ENCODE results near the gene RTP4. TPM values are rescaled to one million over a fixed set of nuclear protein-coding genes. Genes with fewer than 3 reads are reported as not detected.
A peak's percentile ranks its signal among the peaks of the same experiment; 100 is the strongest.

The RTP4 gene
- total and polyA plus RNA-seq, 5 donors from 2014 or later, result 4.6 to 27.7 (median 17.8) TPM

DNA sequence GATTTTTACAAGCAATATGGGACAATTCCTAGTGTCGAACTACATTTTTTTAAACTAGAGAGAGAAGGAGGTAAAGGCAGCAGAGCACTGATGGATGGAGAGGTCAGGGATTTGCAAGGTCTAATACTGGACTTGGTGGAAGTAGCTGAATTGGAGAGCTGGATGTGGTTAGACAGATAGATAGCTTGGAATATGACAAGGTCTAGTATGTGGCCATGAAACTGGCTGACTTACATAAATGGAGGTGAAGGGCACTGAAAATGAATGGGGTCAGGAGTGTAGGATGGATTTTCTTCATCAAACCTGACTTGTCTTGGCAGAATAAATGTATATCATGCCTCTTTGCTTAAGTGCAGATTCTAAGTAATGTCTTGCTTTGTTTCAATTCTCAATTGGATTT, 10.1 kb upstream of the RTP4 start:
- peaks cover 0 to 2% (median 0%) of the 10 kb centered on the region in 4 donors for H3K4me1 Mint-ChIP-seq
- no peak overlapping the region for H3K27ac Mint-ChIP-seq
- H3K4me3 Mint-ChIP-seq, result no peak overlapping the region
- H3K27ac ChIP-seq (ENCODE audit: insufficient read depth, low read length, poor library complexity, severe bottlenecking), result no peak overlapping the region
- DNase-seq, result no peak
- peaks cover 4% of the 10 kb centered on the region for H3K27me3 Mint-ChIP-seq
- no peaks in the 10 kb centered on the region for H3K9me3 Mint-ChIP-seq
- no peaks in the 10 kb centered on the region for H3K36me3 ChIP-seq (ENCODE audit: control insufficient read depth, insufficient read depth, low read length)
- no peaks in the 10 kb centered on the region for H3K4me1 ChIP-seq (ENCODE audit: control insufficient read depth, insufficient read depth, low read length, poor library complexity, severe bottlenecking)
- H3K27me3 ChIP-seq (ENCODE audit: control insufficient read depth, insufficient read depth, low read length), result peaks cover 6% of the 10 kb centered on the region
- no peaks in the 10 kb centered on the region for H3K36me3 Mint-ChIP-seq
- H3K9me3 ChIP-seq (ENCODE audit: control insufficient read depth in 2 of 2, low read length in 2 of 2), result no peaks in the 10 kb centered on the region
- no peak for ATAC-seq (ENCODE audit: low read depth in 2 of 2)
- no peak overlapping the region for H3K4me3 ChIP-seq (ENCODE audit: low read depth, low read length)

DNA sequence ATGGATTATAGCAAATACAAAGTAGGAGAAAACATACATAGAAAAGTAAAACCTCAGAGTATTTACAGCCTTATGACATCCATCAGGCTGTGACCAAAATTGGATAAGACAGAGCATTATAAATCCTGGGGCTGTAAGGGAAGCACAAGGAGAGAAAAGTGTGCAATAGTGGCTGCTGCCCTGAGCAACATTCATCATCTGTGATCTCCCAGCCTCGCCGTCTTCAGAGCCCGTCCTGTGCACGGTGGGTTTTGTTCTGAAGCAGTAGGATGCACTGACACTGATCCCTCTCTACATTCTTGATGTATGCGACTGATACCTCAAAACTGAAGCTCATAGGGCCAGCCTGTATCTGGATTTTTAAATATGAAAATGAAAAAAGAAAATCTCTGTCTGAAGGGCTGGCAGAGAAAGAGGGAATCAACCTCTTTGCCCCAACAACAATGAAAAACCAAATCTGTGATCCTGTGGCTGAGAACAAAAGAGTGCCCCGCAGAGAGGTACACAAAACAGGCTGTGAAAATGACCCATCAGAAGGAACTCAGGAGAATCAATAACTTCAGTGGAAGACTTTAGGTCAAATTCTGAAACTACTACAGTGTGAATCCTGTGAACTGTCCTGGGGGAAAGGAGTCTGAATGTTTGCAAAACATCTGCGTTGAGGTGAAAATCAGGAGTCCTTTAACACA, 8.2 kb upstream of the RTP4 start:
- Mint-ChIP-seq H3K4me1 (peaks cover 0 to 2% (median 0%) of the 10 kb centered on the region in 4 donors), H3K4me3 (no peak overlapping the region), H3K27me3 (no peaks in the 10 kb centered on the region), H3K27ac (no peak overlapping the region), H3K9me3 (no peaks in the 10 kb centered on the region), H3K36me3 (no peaks in the 10 kb centered on the region)
- no peak for DNase-seq
- Histone ChIP-seq H3K27ac (ENCODE audit: insufficient read depth, low read length, poor library complexity, severe bottlenecking) (no peak overlapping the region), H3K4me1 (ENCODE audit: control insufficient read depth, insufficient read depth, low read length, poor library complexity, severe bottlenecking) (no peaks in the 10 kb centered on the region), H3K27me3 (ENCODE audit: control insufficient read depth, insufficient read depth, low read length) (peaks cover 6% of the 10 kb centered on the region), H3K36me3 (ENCODE audit: control insufficient read depth, insufficient read depth, low read length) (no peaks in the 10 kb centered on the region), H3K4me3 (ENCODE audit: low read depth, low read length) (no peak overlapping the region), H3K9me3 (ENCODE audit: control insufficient read depth in 2 of 2, low read length in 2 of 2) (no peaks in the 10 kb centered on the region)
- ATAC-seq (ENCODE audit: low read depth in 2 of 2), result no peak

DNA sequence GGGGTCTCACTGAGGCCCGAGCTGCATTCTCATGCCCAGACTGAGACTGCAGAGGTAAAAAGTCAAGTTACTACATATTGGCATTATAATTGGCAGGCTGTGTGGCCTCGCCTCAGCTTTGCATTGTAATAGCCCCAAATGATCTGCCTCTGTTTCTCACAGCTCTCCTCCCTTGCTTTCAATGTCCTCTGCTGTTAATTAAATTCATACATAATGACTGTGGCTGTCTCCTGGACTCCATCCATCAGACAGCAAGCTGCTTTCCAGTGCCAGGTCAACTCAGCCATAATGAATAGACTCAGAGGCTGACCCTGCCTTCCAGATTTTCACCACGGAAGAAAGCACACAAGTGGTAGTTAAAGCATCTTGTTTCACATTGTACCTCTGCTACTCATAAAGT, 7.6 kb upstream of the RTP4 start:
- H3K9me3 Mint-ChIP-seq, result no peaks in the 10 kb centered on the region
- no peaks in the 10 kb centered on the region for H3K36me3 ChIP-seq (ENCODE audit: control insufficient read depth, insufficient read depth, low read length)
- H3K4me3 ChIP-seq (ENCODE audit: low read depth, low read length), result no peak overlapping the region
- no peak for DNase-seq
- H3K27me3 ChIP-seq (ENCODE audit: control insufficient read depth, insufficient read depth, low read length), result peaks cover 6% of the 10 kb centered on the region
- H3K4me1 ChIP-seq (ENCODE audit: control insufficient read depth, insufficient read depth, low read length, poor library complexity, severe bottlenecking), result no peaks in the 10 kb centered on the region
- H3K9me3 ChIP-seq (ENCODE audit: control insufficient read depth in 2 of 2, low read length in 2 of 2), result no peaks in the 10 kb centered on the region
- no peak for ATAC-seq (ENCODE audit: low read depth in 2 of 2)
- H3K27me3 Mint-ChIP-seq, result no peaks in the 10 kb centered on the region
- no peak overlapping the region for H3K27ac ChIP-seq (ENCODE audit: insufficient read depth, low read length, poor library complexity, severe bottlenecking)
- peaks cover 0 to 2% (median 0%) of the 10 kb centered on the region in 4 donors for H3K4me1 Mint-ChIP-seq
- no peaks in the 10 kb centered on the region for H3K36me3 Mint-ChIP-seq
- no peak overlapping the region for H3K4me3 Mint-ChIP-seq
- no peak overlapping the region for H3K27ac Mint-ChIP-seq

DNA sequence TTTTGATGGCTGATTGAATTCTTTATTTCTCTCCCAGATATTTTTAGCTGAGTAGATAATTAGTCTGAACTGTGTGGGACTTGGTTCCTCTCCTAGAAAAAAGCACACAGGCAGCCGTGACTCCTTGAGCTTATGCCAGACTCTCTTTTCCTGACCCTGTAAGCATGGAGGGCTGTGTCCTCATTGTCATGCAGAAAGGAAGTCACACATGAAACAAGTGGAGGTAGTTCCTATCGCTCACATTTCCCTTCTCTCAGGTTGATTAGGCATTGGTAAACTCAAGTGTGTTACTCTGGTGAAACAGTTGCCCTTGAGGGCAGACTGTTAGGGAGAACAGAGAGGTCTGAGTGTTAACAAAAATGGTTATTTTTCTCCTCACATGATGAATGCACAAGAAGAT, 6.3 kb upstream of the RTP4 start:
- no peak overlapping the region for H3K4me3 ChIP-seq (ENCODE audit: low read depth, low read length)
- H3K9me3 ChIP-seq (ENCODE audit: control insufficient read depth in 2 of 2, low read length in 2 of 2), result no peaks in the 10 kb centered on the region
- Mint-ChIP-seq H3K36me3 (no peaks in the 10 kb centered on the region), H3K9me3 (no peaks in the 10 kb centered on the region), H3K27me3 (no peaks in the 10 kb centered on the region), H3K4me1 (peaks cover 0 to 2% (median 0%) of the 10 kb centered on the region in 4 donors), H3K27ac (no peak overlapping the region), H3K4me3 (no peak overlapping the region)
- H3K4me1 ChIP-seq (ENCODE audit: control insufficient read depth, insufficient read depth, low read length, poor library complexity, severe bottlenecking), result no peaks in the 10 kb centered on the region
- no peaks in the 10 kb centered on the region for H3K36me3 ChIP-seq (ENCODE audit: control insufficient read depth, insufficient read depth, low read length)
- ATAC-seq (ENCODE audit: low read depth in 2 of 2) (no peak), DNase-seq (peak in 1 of 3 donors; percentile 19)
- no peak overlapping the region for H3K27ac ChIP-seq (ENCODE audit: insufficient read depth, low read length, poor library complexity, severe bottlenecking)
- peaks cover 4% of the 10 kb centered on the region for H3K27me3 ChIP-seq (ENCODE audit: control insufficient read depth, insufficient read depth, low read length)

DNA sequence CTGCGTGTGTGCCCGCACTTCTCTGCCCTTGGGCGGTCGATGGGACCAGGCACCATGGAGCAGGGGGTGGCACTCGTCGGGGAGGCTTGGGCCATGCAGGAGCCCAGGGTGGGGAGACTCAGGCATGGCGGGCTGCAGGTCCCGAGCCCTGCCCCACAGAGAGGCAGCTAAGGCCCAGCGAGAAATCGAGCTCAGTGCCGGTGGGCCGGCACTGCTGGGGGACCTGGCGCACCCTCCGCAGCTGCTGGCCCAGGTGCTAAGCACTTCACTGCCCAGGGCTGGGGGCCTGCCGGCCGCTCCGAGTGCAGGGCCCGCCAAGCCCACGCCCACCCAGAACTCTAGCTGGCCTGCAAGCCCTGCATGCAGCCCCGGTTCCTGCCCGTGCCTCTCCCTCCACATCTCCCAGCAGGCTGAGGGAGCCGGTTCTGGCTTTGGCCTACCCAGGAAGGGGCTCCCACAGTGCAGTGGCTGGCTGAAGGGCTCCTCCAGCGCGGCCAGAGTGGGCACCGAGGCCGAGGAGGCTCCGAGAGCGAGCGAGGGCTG, 553 bp upstream of the RTP4 start:
- no peaks in the 10 kb centered on the region for H3K27me3 Mint-ChIP-seq
- peak overlapping the region; percentile 87 for H3K27ac ChIP-seq (ENCODE audit: insufficient read depth, low read length, poor library complexity, severe bottlenecking)
- H3K9me3 ChIP-seq (ENCODE audit: control insufficient read depth in 2 of 2, low read length in 2 of 2), result no peaks in the 10 kb centered on the region
- H3K4me3 ChIP-seq (ENCODE audit: low read depth, low read length), result peak overlapping the region; percentile 88
- ATAC-seq (ENCODE audit: low read depth in 2 of 2) (no peak), DNase-seq (peak in 1 of 3 donors; percentile 6)
- peak overlapping the region; percentile 88 to 100 (median 99) for H3K27ac Mint-ChIP-seq
- peaks cover 29% of the 10 kb centered on the region for H3K36me3 Mint-ChIP-seq
- H3K27me3 ChIP-seq (ENCODE audit: control insufficient read depth, insufficient read depth, low read length), result no peaks in the 10 kb centered on the region
- H3K4me3 Mint-ChIP-seq, result peak overlapping the region; percentile 92 to 100 (median 96)
- peaks cover 21% of the 10 kb centered on the region for H3K36me3 ChIP-seq (ENCODE audit: control insufficient read depth, insufficient read depth, low read length)
- peaks cover 0 to 6% (median 0%) of the 10 kb centered on the region in 7 donors for H3K9me3 Mint-ChIP-seq
- H3K4me1 ChIP-seq (ENCODE audit: control insufficient read depth, insufficient read depth, low read length, poor library complexity, severe bottlenecking), result peaks cover 29% of the 10 kb centered on the region
- H3K4me1 Mint-ChIP-seq, result peaks cover 18 to 44% (median 30%) of the 10 kb centered on the region in 4 donors

DNA sequence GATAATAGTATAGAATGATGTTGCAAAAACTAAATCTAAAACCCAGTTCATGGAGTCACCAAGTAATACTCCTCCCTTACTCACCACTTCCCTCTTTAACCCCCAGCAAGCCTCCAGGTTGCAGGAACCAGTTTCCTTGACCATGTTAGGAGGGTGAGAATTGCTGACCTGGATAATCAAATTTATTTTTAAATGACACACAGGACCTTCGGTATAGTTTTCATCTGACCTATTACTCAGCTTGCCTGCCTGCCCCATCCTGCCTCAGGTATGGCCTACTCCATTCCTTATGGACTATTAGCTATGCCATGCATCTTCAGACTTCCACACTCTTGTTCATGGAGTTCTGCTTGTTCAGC, 883 bp downstream of the RTP4 start:
- no peak for ATAC-seq (ENCODE audit: low read depth in 2 of 2)
- peaks cover 18 to 49% (median 33%) of the 10 kb centered on the region in 4 donors for H3K4me1 Mint-ChIP-seq
- Histone ChIP-seq H3K9me3 (ENCODE audit: control insufficient read depth in 2 of 2, low read length in 2 of 2) (no peaks in the 10 kb centered on the region), H3K4me1 (ENCODE audit: control insufficient read depth, insufficient read depth, low read length, poor library complexity, severe bottlenecking) (peaks cover 29% of the 10 kb centered on the region), H3K27me3 (ENCODE audit: control insufficient read depth, insufficient read depth, low read length) (no peaks in the 10 kb centered on the region), H3K27ac (ENCODE audit: insufficient read depth, low read length, poor library complexity, severe bottlenecking) (peak overlapping the region; percentile 87), H3K36me3 (ENCODE audit: control insufficient read depth, insufficient read depth, low read length) (peaks cover 31% of the 10 kb centered on the region), H3K4me3 (ENCODE audit: low read depth, low read length) (peak overlapping the region; percentile 88)
- no peaks in the 10 kb centered on the region for H3K27me3 Mint-ChIP-seq
- peak overlapping the region; percentile 88 to 100 (median 99) for H3K27ac Mint-ChIP-seq
- H3K36me3 Mint-ChIP-seq, result peaks cover 36% of the 10 kb centered on the region
- peak overlapping the region; percentile 92 to 100 (median 96) for H3K4me3 Mint-ChIP-seq
- peak in 1 of 3 donors; percentile 25 for DNase-seq
- H3K9me3 Mint-ChIP-seq, result peaks cover 0 to 6% (median 2%) of the 10 kb centered on the region in 7 donors

DNA sequence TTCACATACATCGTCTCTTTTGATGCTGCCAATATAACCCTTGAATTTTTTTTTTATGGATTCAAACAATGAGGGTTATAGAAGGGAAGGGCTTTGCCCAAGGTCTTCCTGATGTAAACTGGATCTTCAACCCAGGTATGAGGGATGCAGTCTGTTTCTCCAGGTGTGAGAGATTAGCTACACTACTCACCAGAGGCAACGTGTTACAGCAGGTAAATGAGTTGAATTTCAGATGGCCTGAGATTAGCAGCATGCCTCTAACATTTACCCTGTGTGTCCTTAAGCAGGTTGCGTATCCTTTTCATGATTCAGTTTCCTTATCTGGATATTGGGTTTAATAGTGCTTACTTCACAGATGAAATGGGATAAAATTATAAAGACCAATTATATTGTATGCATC, 1.9 kb downstream of the RTP4 start:
- H3K4me3 Mint-ChIP-seq, result peak overlapping the region; percentile 75 to 92 (median 86)
- Histone ChIP-seq H3K4me3 (ENCODE audit: low read depth, low read length) (peak overlapping the region; percentile 88), H3K36me3 (ENCODE audit: control insufficient read depth, insufficient read depth, low read length) (peaks cover 38% of the 10 kb centered on the region), H3K4me1 (ENCODE audit: control insufficient read depth, insufficient read depth, low read length, poor library complexity, severe bottlenecking) (peaks cover 29% of the 10 kb centered on the region), H3K27me3 (ENCODE audit: control insufficient read depth, insufficient read depth, low read length) (no peaks in the 10 kb centered on the region), H3K9me3 (ENCODE audit: control insufficient read depth in 2 of 2, low read length in 2 of 2) (no peaks in the 10 kb centered on the region), H3K27ac (ENCODE audit: insufficient read depth, low read length, poor library complexity, severe bottlenecking) (no peak overlapping the region)
- H3K27ac Mint-ChIP-seq, result peak overlapping the region in 2 of 3 donors; percentile 69 to 99
- no peaks in the 10 kb centered on the region for H3K27me3 Mint-ChIP-seq
- H3K36me3 Mint-ChIP-seq, result peaks cover 45% of the 10 kb centered on the region
- peaks cover 0 to 10% (median 5%) of the 10 kb centered on the region in 7 donors for H3K9me3 Mint-ChIP-seq
- peaks cover 18 to 54% (median 37%) of the 10 kb centered on the region in 4 donors for H3K4me1 Mint-ChIP-seq
- DNase-seq, result no peak
- no peak for ATAC-seq (ENCODE audit: low read depth in 2 of 2)

DNA sequence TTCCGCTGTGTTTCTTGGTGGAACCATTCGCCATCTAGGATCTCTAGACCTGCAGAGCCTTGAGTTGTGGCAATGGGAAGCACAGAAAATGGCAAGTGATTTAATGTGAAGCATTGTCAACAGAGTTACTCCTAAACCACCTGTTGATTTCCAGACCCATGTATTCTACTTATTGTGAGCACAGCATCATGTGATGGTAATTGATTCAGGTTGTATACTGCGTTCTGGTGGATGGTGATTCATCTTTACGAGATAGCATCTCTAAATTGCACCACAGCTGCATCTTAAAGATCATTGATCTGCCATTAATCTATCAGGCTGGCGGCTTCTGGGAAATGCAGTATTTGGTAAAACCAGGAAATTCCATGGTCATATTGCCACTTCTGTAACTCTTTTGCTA, 7.4 kb downstream of the RTP4 start:
- Histone ChIP-seq H3K4me1 (ENCODE audit: control insufficient read depth, insufficient read depth, low read length, poor library complexity, severe bottlenecking) (peaks cover 8% of the 10 kb centered on the region), H3K4me3 (ENCODE audit: low read depth, low read length) (no peak overlapping the region), H3K36me3 (ENCODE audit: control insufficient read depth, insufficient read depth, low read length) (peaks cover 45% of the 10 kb centered on the region), H3K9me3 (ENCODE audit: control insufficient read depth in 2 of 2, low read length in 2 of 2) (no peaks in the 10 kb centered on the region), H3K27ac (ENCODE audit: insufficient read depth, low read length, poor library complexity, severe bottlenecking) (no peak overlapping the region), H3K27me3 (ENCODE audit: control insufficient read depth, insufficient read depth, low read length) (no peaks in the 10 kb centered on the region)
- H3K9me3 Mint-ChIP-seq, result peaks cover 0 to 14% (median 5%) of the 10 kb centered on the region in 7 donors
- H3K27ac Mint-ChIP-seq, result no peak overlapping the region
- H3K4me1 Mint-ChIP-seq, result peaks cover 15 to 50% (median 27%) of the 10 kb centered on the region in 4 donors
- H3K27me3 Mint-ChIP-seq, result no peaks in the 10 kb centered on the region
- ATAC-seq (ENCODE audit: low read depth in 2 of 2) (no peak), DNase-seq (no peak)
- H3K4me3 Mint-ChIP-seq, result no peak overlapping the region
- peaks cover 72% of the 10 kb centered on the region for H3K36me3 Mint-ChIP-seq

Data from CD4-positive, CD25-positive, alpha-beta regulatory T cell (primary cell).